IMR-90 (cell line): Measurements from ENCODE around the gene PUDP. TPM values are rescaled to one million over a fixed set of nuclear protein-coding genes. Genes with fewer than 3 reads are reported as not detected.

ENCODE experiments used
- ATAC-seq: fragments of 200-7000 bp; cut with Tn5 transposase; 2 replicates; pipeline ENCODE4 v1.9.1; 2020; ENCODE audit warnings: low read depth, mild to moderate bottlenecking, moderate library complexity
- BruUV-seq: library from RNA; stranded (reverse); fragments of 400-500 nt; replicated peaks from 2 replicates; lab custom pipeline; 2021; lab: Mats Ljungman, UMichigan
- CTCF ChIA-PET: fragments of 300-600 bp; formaldehyde crosslinking; extraction: SDS; loops from one replicate; lab custom pipeline; 2021; ENCODE audit warnings: antibody characterized with exemption; lab: Yijun Ruan, JAX
- POLR2A ChIA-PET: fragments of 300-600 bp; sonication (Branson Sonifier 250); formaldehyde crosslinking; loops from one replicate; lab custom pipeline; 2022; ENCODE audit warnings: antibody characterized with exemption; ENCODE audit not compliant: unreplicated experiment; lab: Charles Lee
- DNase-seq: peaks from one replicate; pipeline ENCODE4 v3.0.0; 2013
- H2AFZ ChIP-seq: replicated peaks from 2 replicates; pipeline ENCODE3; 2013; ENCODE audit warnings: low read length, mild to moderate bottlenecking; ENCODE audit not compliant: poor library complexity
- H2AK5ac ChIP-seq: 2 replicates; pipeline ENCODE4 v1.6.1; 2013; ENCODE audit warnings: low read depth, low read length, inconsistent platforms
- H2AK9ac ChIP-seq: replicated peaks from 2 replicates; pipeline ENCODE3; 2013; ENCODE audit warnings: mild to moderate bottlenecking, low read depth, low read length, moderate library complexity; ENCODE audit not compliant: poor library complexity
- H2BK120ac ChIP-seq: 2 replicates; pipeline ENCODE4 v1.6.1; 2013; ENCODE audit warnings: low read depth, low read length, inconsistent platforms
- H2BK15ac ChIP-seq: 3 replicates; pipeline ENCODE4 v1.6.1; 2013; ENCODE audit warnings: low read depth, low read length, inconsistent platforms
- H2BK20ac ChIP-seq: 2 replicates; pipeline ENCODE4 v1.6.1; 2013; ENCODE audit warnings: low read depth, mild to moderate bottlenecking, inconsistent platforms, low read length, moderate library complexity
- H2BK5ac ChIP-seq: 2 replicates; pipeline ENCODE4 v1.6.1; 2013; ENCODE audit warnings: mild to moderate bottlenecking, low read depth, low read length, inconsistent platforms; ENCODE audit not compliant: poor library complexity, severe bottlenecking
- H3K14ac ChIP-seq: replicated peaks from 2 replicates; pipeline ENCODE4 v1.6.1; 2013; ENCODE audit warnings: low read depth, low read length, inconsistent platforms
- H3K18ac ChIP-seq: 2 replicates; pipeline ENCODE4 v1.6.1; 2013; ENCODE audit warnings: low read depth, low read length, control low read depth
- H3K23ac ChIP-seq: 2 replicates; pipeline ENCODE4 v1.6.1; 2013; ENCODE audit warnings: low read depth, low read length, inconsistent platforms
- H3K27ac ChIP-seq: 2 replicates; pipeline ENCODE4 v1.5.1; 2013; ENCODE audit warnings: mild to moderate bottlenecking, control low read depth, low read length; ENCODE audit not compliant: insufficient read depth
- H3K27me3 ChIP-seq: 2 replicates; pipeline ENCODE4 v1.6.1; 2013; ENCODE audit warnings: low read length; ENCODE audit not compliant: control insufficient read depth, insufficient read depth
- H3K36me3 ChIP-seq: 2 replicates; pipeline ENCODE4 v1.6.1; 2013; ENCODE audit warnings: low read length, mixed read lengths; ENCODE audit not compliant: control insufficient read depth, insufficient read depth
- H3K4ac ChIP-seq: 2 replicates; pipeline ENCODE4 v1.6.1; 2013; ENCODE audit warnings: low read depth, low read length, inconsistent platforms
- H3K4me1 ChIP-seq: 2 replicates; pipeline ENCODE4 v1.6.1; 2013; ENCODE audit warnings: low read length, mixed read lengths; ENCODE audit not compliant: control insufficient read depth, insufficient read depth
- H3K4me2 ChIP-seq: 2 replicates; pipeline ENCODE4 v1.6.1; 2013; ENCODE audit warnings: low read depth, mild to moderate bottlenecking, control low read depth, low read length, moderate library complexity
- H3K4me3 ChIP-seq: 2 replicates; pipeline ENCODE4 v1.5.1; 2013; ENCODE audit warnings: low read depth, mild to moderate bottlenecking, control low read depth, low read length, moderate library complexity; ENCODE audit not compliant: insufficient read depth
- H3K56ac ChIP-seq: 2 replicates; pipeline ENCODE4 v1.6.1; 2013; ENCODE audit warnings: low read length, inconsistent platforms; ENCODE audit not compliant: insufficient read depth; ENCODE audit errors: extremely low read depth
- H3K79me1 ChIP-seq, 2 experiments: 2 replicates each; pipeline ENCODE4 v1.6.1; 2013; ENCODE audit warnings: low read length in 2 of 2, inconsistent platforms in 1 of 2, low read depth in 1 of 2
- H3K9ac ChIP-seq: 2 replicates; pipeline ENCODE4 v1.6.1; 2013; ENCODE audit warnings: low read depth, low read length, control low read depth
- H3K9me1 ChIP-seq: 2 replicates; pipeline ENCODE4 v1.6.1; 2013; ENCODE audit warnings: low read length, inconsistent platforms; ENCODE audit not compliant: insufficient read depth
- H3K9me3 ChIP-seq: 2 replicates; pipeline ENCODE4 v1.6.1; 2013; ENCODE audit warnings: low read length; ENCODE audit not compliant: control insufficient read depth, insufficient read depth
- H4K20me1 ChIP-seq: 2 replicates; pipeline ENCODE4 v1.6.1; 2013; ENCODE audit warnings: low read length, inconsistent platforms; ENCODE audit not compliant: insufficient read depth
- H4K5ac ChIP-seq: 2 replicates; pipeline ENCODE4 v1.6.1; 2013; ENCODE audit warnings: mild to moderate bottlenecking, low read depth, low read length, control low read depth
- H4K8ac ChIP-seq, 2 experiments: 2 replicates each; pipeline ENCODE4 v1.6.1; 2013; ENCODE audit warnings: low read depth in 2 of 2, low read length in 2 of 2, control low read depth in 1 of 2, inconsistent platforms in 1 of 2
- H4K91ac ChIP-seq: 2 replicates; pipeline ENCODE4 v1.6.1; 2013; ENCODE audit warnings: low read depth, low read length, inconsistent platforms; ENCODE audit not compliant: insufficient read depth
- CHD1 ChIP-seq: IDR thresholded peaks from 2 replicates; pipeline ENCODE4 v1.6.1; 2012; ENCODE audit warnings: low read depth, low read length, improper control_type of control experiment
- FOS ChIP-seq: fragments of 150-350 bp; IDR thresholded peaks from 2 replicates; pipeline ENCODE4 v1.6.1; 2016; ENCODE audit warnings: low read depth, low read length
- MAFK ChIP-seq: IDR thresholded peaks from 2 replicates; pipeline ENCODE4 v1.6.1; 2012; ENCODE audit warnings: low read depth, low read length, improper control_type of control experiment
- NFE2L2 ChIP-seq: fragments of 150-350 bp; IDR thresholded peaks from 2 replicates; pipeline ENCODE4 v1.6.1; 2016; ENCODE audit warnings: low read depth, mild to moderate bottlenecking, low read length
- POLR2A ChIP-seq: IDR thresholded peaks from 2 replicates; pipeline ENCODE4 v1.6.1; 2012; ENCODE audit warnings: mild to moderate bottlenecking, low read depth, low read length
- RAD21 ChIP-seq: IDR thresholded peaks from 2 replicates; pipeline ENCODE4 v1.6.1; 2012; ENCODE audit warnings: low read length, improper control_type of control experiment
- USF2 ChIP-seq: fragments of 150-350 bp; IDR thresholded peaks from 2 replicates; pipeline ENCODE4 v1.6.1; 2017; ENCODE audit warnings: mild to moderate bottlenecking, antibody characterized with exemption, low read length, low read depth
- WGBS, 2 experiments: methylation state at CpG; one replicate each; pipeline versions ENCODE4 v1.1.5 to v1.1.7; 2013; ENCODE audit warnings: missing lambda C conversion rate in 2 of 2; ENCODE audit not compliant: insufficient read length in 1 of 2; ENCODE audit errors: extremely low coverage in 2 of 2; 5-methylcytosine and 5-hydroxymethylcytosine counted together
- dilution Hi-C: fragments of 300-500 bp; cut with HindIII; formaldehyde crosslinking; loops from one replicate; pipeline ENCODE4 v1.14.3; 2018; ENCODE audit warnings: low sequenced_read_pairs; ENCODE audit not compliant: unreplicated experiment
- in situ Hi-C: fragments of 300-500 bp; cut with MboI; formaldehyde crosslinking; loops from 3 replicates; pipeline ENCODE4 v1.14.3; 2019; ENCODE audit warnings: low sequenced_read_pairs, inconsistent platforms, mixed read lengths
- intact Hi-C: fragments of 100-400 bp; cut with micrococcal nuclease; formaldehyde crosslinking; loops from 2 replicates; pipeline ENCODE4 v1.10.0; 2022
- polyA plus RNA-seq, 3 experiments: library from polyadenylated mRNA; depleted of rRNA; stranded (reverse); fragments of >200 nt; gene quantifications; 2 replicates each; pipeline ENCODE4 v1.2.3, GENCODE V29; 2012; ENCODE audit warnings: low replicate concordance in 1 of 3
- total RNA-seq: library from RNA; depleted of rRNA; stranded (reverse); fragments of >200 nt; gene quantifications from 2 replicates; pipeline ENCODE4 v1.2.3, GENCODE V29; 2012
- TF ChIP-seq, protein P1 (sequence below): conservative IDR thresholded peaks from 2 replicates; pipeline ENCODE4 v1.5.1; 2012; ENCODE audit warnings: mild to moderate bottlenecking, low read depth, low read length, improper control_type of control experiment

Gene PUDP
- total and polyA plus RNA-seq, 2 of the 4 experiments (the other 2 are of a cell fraction): 22.2 to 28.6 TPM

DNA sequence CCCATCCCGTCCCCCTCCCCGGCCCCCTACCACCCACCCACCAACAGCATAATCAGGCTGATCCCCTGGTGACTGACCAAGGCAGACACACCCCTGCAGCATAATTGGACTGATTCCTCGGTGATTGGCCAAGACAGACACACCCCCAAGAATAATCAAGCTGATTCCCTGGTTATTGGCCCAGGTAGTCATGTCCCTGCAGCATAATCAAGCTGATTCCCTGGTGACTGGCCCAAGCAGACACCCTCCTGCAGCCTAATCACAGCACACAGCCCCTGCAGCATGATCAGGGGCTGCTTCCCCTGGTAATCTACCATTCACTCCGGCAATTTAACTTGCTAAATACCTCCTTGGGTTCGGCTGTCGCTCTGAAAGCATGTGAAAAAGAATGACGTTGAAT is 47.9 kb downstream of the PUDP start:
- no peak overlapping the region for H2AK5ac ChIP-seq
- no peaks in the 10 kb centered on the region for H3K4me1 ChIP-seq
- dilution Hi-C loops: no loop called here
- intact Hi-C loops: no loop called here
- in situ Hi-C loops: no loop called here
- H3K27ac ChIP-seq: no peak overlapping the region
- no peak overlapping the region for H2BK15ac ChIP-seq
- H3K56ac ChIP-seq: no peak overlapping the region
- H2BK5ac ChIP-seq: no peak overlapping the region
- H3K4me2 ChIP-seq: no peak overlapping the region
- H2AK9ac ChIP-seq: no peak overlapping the region
- no peak overlapping the region for H3K23ac ChIP-seq
- H4K91ac ChIP-seq: no peak overlapping the region
- H3K27me3 ChIP-seq: no peaks in the 10 kb centered on the region
- no peak overlapping the region for H3K4ac ChIP-seq
- peaks cover 7% of the 10 kb centered on the region; the same call in 1 of the 2 replicates for H3K36me3 ChIP-seq
- no peaks in the 10 kb centered on the region; the same call in 1 of the 2 replicates for H3K9me1 ChIP-seq
- H4K8ac ChIP-seq: no peak overlapping the region
- H2BK20ac ChIP-seq: no peak overlapping the region
- no peaks in the 10 kb centered on the region for H3K9me3 ChIP-seq
- no peak overlapping the region for H3K4me3 ChIP-seq
- ChIA-PET CTCF (interaction anchor here (0.7 kb wide), 1 partner anchor 12 kb away, joined by 3 read pairs; no protein-coding TSS in a partner anchor), POLR2A (no interaction called here)
- 0 out of 2 replicates have a peak, but pooled peaks cover 7% of the 10 kb centered on the region for H4K20me1 ChIP-seq
- no peak for DNase-seq
- peaks cover 0 to 14% of the 10 kb centered on the region in 2 experiments; a peak in 3 of 4 replicates for H3K79me1 ChIP-seq
- no peak for ATAC-seq
- no TSS peak for BruUV-seq
- TF ChIP-seq FOS: no peak
- TF ChIP-seq POLR2A: no peak
- TF ChIP-seq, protein P1, sequence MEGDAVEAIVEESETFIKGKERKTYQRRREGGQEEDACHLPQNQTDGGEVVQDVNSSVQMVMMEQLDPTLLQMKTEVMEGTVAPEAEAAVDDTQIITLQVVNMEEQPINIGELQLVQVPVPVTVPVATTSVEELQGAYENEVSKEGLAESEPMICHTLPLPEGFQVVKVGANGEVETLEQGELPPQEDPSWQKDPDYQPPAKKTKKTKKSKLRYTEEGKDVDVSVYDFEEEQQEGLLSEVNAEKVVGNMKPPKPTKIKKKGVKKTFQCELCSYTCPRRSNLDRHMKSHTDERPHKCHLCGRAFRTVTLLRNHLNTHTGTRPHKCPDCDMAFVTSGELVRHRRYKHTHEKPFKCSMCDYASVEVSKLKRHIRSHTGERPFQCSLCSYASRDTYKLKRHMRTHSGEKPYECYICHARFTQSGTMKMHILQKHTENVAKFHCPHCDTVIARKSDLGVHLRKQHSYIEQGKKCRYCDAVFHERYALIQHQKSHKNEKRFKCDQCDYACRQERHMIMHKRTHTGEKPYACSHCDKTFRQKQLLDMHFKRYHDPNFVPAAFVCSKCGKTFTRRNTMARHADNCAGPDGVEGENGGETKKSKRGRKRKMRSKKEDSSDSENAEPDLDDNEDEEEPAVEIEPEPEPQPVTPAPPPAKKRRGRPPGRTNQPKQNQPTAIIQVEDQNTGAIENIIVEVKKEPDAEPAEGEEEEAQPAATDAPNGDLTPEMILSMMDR: no peak
- no peak for TF ChIP-seq CHD1
- TF ChIP-seq MAFK: no peak
- no peak for TF ChIP-seq NFE2L2
- no peak for TF ChIP-seq USF2
- no peak for TF ChIP-seq RAD21
- H3K18ac ChIP-seq: no peak overlapping the region
- 100% methylated on average over 1 of the region's 7 CpGs; no CpG with 5 or more reads in 1 of the 2 experiments for WGBS, 2 experiments
- H2AFZ ChIP-seq: no peak overlapping the region
- H2BK120ac ChIP-seq: no peak overlapping the region
- H3K14ac ChIP-seq: no peak overlapping the region
- no peak overlapping the region for H3K9ac ChIP-seq
- no peak overlapping the region for H4K5ac ChIP-seq
